ENCODE results near the gene SLC39A3.
A peak's percentile ranks its signal among the peaks of the same experiment; 100 is the strongest.

The SLC39A3 gene

GRCh38 chr19:2739602-2740313 is at the start of gene SLC39A3:
SLC39A3 (minus strand) TSS chr19:2740017; CDS start chr19:2737257, 2,760 bp downstream.
- intact Hi-C loops (cut with DNase I) = loop anchor here (5.0 kb wide), 1 partner anchor 37 kb away; the partner anchor contains the start of gene GNG7
- DNase-seq = peak; percentile 94 to 99 (median 99)

- DNase-seq = no peak
- intact Hi-C loops (cut with DNase I) = loop anchor here (5.0 kb wide), 1 partner anchor 34 kb away; no protein-coding TSS in a partner anchor
These were observed 48.4 kb upstream of the SLC39A3 start for GRCh38 chr19:2788237-2788636.

GRCh38 chr19:2787115-2787514 is 47.3 kb upstream of the SLC39A3 start:
- intact Hi-C loops (cut with DNase I) = loop anchor here (5.0 kb wide), 1 partner anchor 35 kb away; no protein-coding TSS in a partner anchor
- DNase-seq = no peak

GRCh38 chr19:2785244-2785997 is 45.6 kb upstream of the SLC39A3 start, which contains the start of gene THOP1:
THOP1 (plus strand) TSS chr19:2785503; CDS start chr19:2785663, 160 bp downstream.
- intact Hi-C loops (cut with DNase I) = loop anchor here (5.0 kb wide), 1 partner anchor 37 kb away; no protein-coding TSS in a partner anchor
- DNase-seq = peak; percentile 94 to 100 (median 99)

GRCh38 chr19:2783781-2784145 is 43.9 kb upstream of the SLC39A3 start:
- intact Hi-C loops (cut with DNase I) = no loop called here
- no peak for DNase-seq

- intact Hi-C loops (cut with DNase I) = no loop called here
- peak; percentile 97 to 100 (median 98) for DNase-seq
These were observed 43.3 kb upstream of the SLC39A3 start, which contains the start of gene SGTA for GRCh38 chr19:2782936-2783780. SGTA (minus strand) TSS chr19:2783273; CDS start chr19:2769068, 14,205 bp downstream.

- intact Hi-C loops (cut with DNase I) = no loop called here
- no peak for DNase-seq
These were observed 42.6 kb upstream of the SLC39A3 start for GRCh38 chr19:2782329-2782935.

GRCh38 chr19:2780284-2780683 is 40.5 kb upstream of the SLC39A3 start:
- DNase-seq = no peak
- intact Hi-C loops (cut with DNase I) = no loop called here

- peak in 4 of 10 donors; percentile 33 to 94 (median 63) for DNase-seq
- intact Hi-C loops (cut with DNase I) = no loop called here
These were observed 39.4 kb upstream of the SLC39A3 start for GRCh38 chr19:2779121-2779740.

- no peak for DNase-seq
- intact Hi-C loops (cut with DNase I) = no loop called here
These were observed 38.3 kb upstream of the SLC39A3 start for GRCh38 chr19:2777952-2778683.

GRCh38 chr19:2775556-2776430 is 36.0 kb upstream of the SLC39A3 start:
- peak in 4 of 10 donors; percentile 23 to 77 (median 46) for DNase-seq
- intact Hi-C loops (cut with DNase I) = no loop called here

GRCh38 chr19:2774953-2775555 is 35.2 kb upstream of the SLC39A3 start:
- DNase-seq = peak in 1 of 10 donors; percentile 63
- intact Hi-C loops (cut with DNase I) = no loop called here

GRCh38 chr19:2774083-2774679 is 34.4 kb upstream of the SLC39A3 start:
- intact Hi-C loops (cut with DNase I) = no loop called here
- peak in 1 of 10 donors; percentile 66 for DNase-seq

GRCh38 chr19:2771786-2772674 is 32.2 kb upstream of the SLC39A3 start:
- intact Hi-C loops (cut with DNase I) = no loop called here
- peak in 1 of 10 donors; percentile 59 for DNase-seq

GRCh38 chr19:2770055-2771013 is 30.5 kb upstream of the SLC39A3 start:
- peak in 4 of 10 donors; percentile 34 to 90 (median 57) for DNase-seq

More at GRCh38 chr19:2770055-2771013, 30.5 kb upstream of the SLC39A3 start:
- intact Hi-C loops (cut with DNase I) = no loop called here
